ENCODE results near the gene PARVB.

DNA sequence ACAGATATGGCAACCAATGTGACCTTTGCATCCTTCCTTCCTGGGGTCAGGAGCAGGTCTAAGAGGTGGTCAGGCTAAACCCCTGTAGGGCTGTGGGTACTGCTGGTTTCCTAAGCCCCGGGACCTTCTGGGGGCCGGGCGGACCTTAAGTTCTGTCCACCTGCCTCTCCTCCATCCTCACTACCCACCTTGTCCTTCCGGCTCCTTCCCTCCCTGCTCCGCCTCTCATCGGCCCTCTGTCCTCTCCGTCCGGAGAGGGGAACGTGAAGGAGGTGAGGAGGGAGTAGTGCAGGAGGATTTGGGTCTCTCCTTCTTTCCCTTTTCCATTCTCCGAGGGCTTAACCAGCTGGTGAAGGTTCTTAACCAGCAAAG is 28.3 kb upstream of the PARVB start:
- TF ChIP-seq ZNF274 (IDR thresholded peaks at IDR 0.05; ENCODE audit: low read depth, low read length) (no peak), SUZ12 (IDR thresholded peaks at IDR 0.05; ENCODE audit: extremely low read depth, insufficient read depth, insufficient read length) (no peak)

Measured in NT2/D1 (cell line).